Progenitor cell of endocrine pancreas (in vitro differentiated cells): ENCODE data around the gene SWI5. TPM values are rescaled to one million over a fixed set of nuclear protein-coding genes. Genes with fewer than 3 reads are reported as not detected.
A peak's percentile ranks its signal among the peaks of the same experiment; 100 is the strongest.

Source experiments
- DNase-seq: peaks from one replicate; pipeline ENCODE4 v3.0.0; 2021; ENCODE audit warnings: low spot score; ENCODE audit not compliant: unreplicated experiment
- H3K27ac Mint-ChIP-seq: 2 replicates; pipeline ENCODE4 v1.8.0; 2021; ENCODE audit warnings: mild to moderate bottlenecking, moderate library complexity, mixed read lengths
- H3K27me3 Mint-ChIP-seq: 2 replicates; pipeline ENCODE4 v1.8.0; 2021; ENCODE audit warnings: mixed read lengths
- H3K36me3 Mint-ChIP-seq: 2 replicates; pipeline ENCODE4 v1.8.0; 2022; ENCODE audit warnings: mixed read lengths; ENCODE audit not compliant: insufficient read depth
- H3K4me1 Mint-ChIP-seq: 2 replicates; pipeline ENCODE4 v1.8.0; 2021; ENCODE audit warnings: low read depth, mixed read lengths
- H3K4me3 Mint-ChIP-seq: 2 replicates; pipeline ENCODE4 v1.8.0; 2021; ENCODE audit warnings: low read depth, mild to moderate bottlenecking, moderate library complexity, mixed read lengths
- H3K9me3 Mint-ChIP-seq: 2 replicates; pipeline ENCODE4 v1.8.0; 2021; ENCODE audit warnings: low read depth, mixed read lengths
- CTCF ChIP-seq: fragments of 200-600 bp; sonication (generic); IDR thresholded peaks from one replicate; pipeline ENCODE4 v1.5.0; 2021; ENCODE audit warnings: antibody characterized with exemption, mild to moderate bottlenecking; ENCODE audit not compliant: unreplicated experiment
- total RNA-seq: library from RNA; stranded (reverse); gene quantifications from 2 replicates; pipeline ENCODE4 v1.2.1, GENCODE V29; 2021

SWI5 gene
- total RNA-seq, 1 donor from 2014 or later, result 18.8 TPM

- Mint-ChIP-seq H3K4me1 (no peaks in the 10 kb centered on the region), H3K27ac (peak overlapping the region; percentile 71), H3K36me3 (no peaks in the 10 kb centered on the region), H3K4me3 (no peak overlapping the region), H3K9me3 (no peaks in the 10 kb centered on the region), H3K27me3 (no peaks in the 10 kb centered on the region)
- no peak for TF ChIP-seq CTCF
- DNase-seq, result no peak
Observed at GRCh38 chr9:128294142-128294541, 18.1 kb downstream of the SWI5 start.

DNA sequence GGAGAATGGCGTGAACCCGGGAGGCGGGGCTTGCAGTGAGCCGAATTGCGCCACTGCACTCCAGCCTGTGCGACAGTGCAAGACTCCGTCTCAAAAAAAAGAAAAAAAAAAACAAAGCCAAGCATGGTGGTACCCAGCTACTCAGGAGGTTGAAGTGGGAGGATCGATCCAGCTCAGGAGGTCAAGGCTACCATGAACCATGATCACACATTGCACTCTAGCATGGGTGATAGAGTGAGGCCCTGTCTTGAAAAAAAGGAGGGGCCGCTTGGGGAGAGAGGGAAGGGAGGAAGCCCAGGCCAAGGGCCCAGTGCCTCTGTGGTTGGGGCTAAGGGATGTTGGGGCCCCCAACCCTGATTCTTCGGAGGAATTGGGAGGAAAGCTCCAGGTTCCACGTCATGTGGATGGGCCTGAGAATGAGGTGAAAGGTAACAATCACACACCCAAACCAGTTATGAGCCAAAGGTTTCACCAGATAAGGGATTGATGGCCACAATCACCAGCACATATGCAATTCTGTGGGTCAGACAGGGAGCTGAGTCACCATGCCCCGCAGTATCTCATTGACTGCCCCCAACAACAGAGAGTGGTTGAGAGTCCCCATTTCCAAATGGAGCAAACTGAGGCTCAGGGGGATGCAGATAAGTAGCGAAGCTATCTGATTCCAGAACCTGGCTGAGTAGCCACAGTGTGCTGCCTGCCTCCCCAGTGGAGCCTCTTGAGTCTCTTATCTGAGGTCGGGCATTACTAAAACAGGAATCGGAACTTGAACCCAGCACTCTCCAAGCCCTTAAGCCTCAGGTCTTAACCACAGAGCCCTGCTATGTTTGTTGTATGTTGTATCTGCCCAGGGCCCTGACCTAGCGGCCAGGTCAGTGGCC, 20.5 kb downstream of the SWI5 start:
- Mint-ChIP-seq H3K36me3 (no peaks in the 10 kb centered on the region), H3K27ac (no peak overlapping the region), H3K9me3 (no peaks in the 10 kb centered on the region), H3K27me3 (no peaks in the 10 kb centered on the region), H3K4me1 (no peaks in the 10 kb centered on the region), H3K4me3 (no peak overlapping the region)
- TF ChIP-seq CTCF, result no peak
- DNase-seq, result no peak

DNA sequence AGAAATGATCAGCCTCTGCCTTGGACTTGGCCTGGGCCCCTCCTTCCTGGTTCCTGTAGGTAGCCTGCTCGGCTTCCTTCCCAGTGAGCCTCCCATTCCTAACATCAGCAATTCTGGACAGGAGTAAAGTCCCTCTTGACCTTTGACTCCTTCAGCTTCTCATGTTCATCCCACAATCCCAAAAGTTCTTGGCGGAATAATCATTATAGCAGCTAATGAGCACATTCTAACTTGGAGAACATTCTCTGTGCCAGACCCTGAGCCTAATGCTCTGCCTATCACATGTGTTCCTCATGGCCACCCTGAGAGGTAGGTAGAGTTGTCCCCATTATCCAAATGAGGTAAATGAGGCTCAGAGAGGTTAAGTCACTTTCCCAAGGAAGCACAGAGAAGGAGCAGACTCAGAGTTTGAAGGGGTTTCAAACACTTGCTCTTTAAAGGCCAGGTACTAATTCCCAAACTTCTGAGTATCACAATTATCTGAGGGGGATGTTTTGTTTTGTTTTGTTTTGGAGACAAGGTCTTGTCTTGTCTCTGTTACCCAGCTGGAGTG, 21.2 kb downstream of the SWI5 start:
- Mint-ChIP-seq H3K27ac (no peak overlapping the region), H3K27me3 (no peaks in the 10 kb centered on the region), H3K4me3 (no peak overlapping the region), H3K9me3 (no peaks in the 10 kb centered on the region), H3K4me1 (no peaks in the 10 kb centered on the region), H3K36me3 (no peaks in the 10 kb centered on the region)
- DNase-seq, result no peak
- TF ChIP-seq CTCF, result no peak

GRCh38 chr9:128298535-128299482, 22.7 kb downstream of the SWI5 start:
- Mint-ChIP-seq H3K4me1 (no peaks in the 10 kb centered on the region), H3K36me3 (no peaks in the 10 kb centered on the region), H3K27ac (peak overlapping the region; percentile 78)

More at GRCh38 chr9:128298535-128299482, 22.7 kb downstream of the SWI5 start:
- no peak for TF ChIP-seq CTCF
- no peaks in the 10 kb centered on the region for H3K9me3 Mint-ChIP-seq
- DNase-seq, result no peak
- no peaks in the 10 kb centered on the region for H3K27me3 Mint-ChIP-seq
- H3K4me3 Mint-ChIP-seq, result no peak overlapping the region
